ENCODE data around the gene ACMSD.
"Not testable (repeated sequence)": the region's sequence is repeated elsewhere in the genome, so short reads cannot be mapped to it uniquely, and the experiment has no call there.

ACMSD gene

DNA sequence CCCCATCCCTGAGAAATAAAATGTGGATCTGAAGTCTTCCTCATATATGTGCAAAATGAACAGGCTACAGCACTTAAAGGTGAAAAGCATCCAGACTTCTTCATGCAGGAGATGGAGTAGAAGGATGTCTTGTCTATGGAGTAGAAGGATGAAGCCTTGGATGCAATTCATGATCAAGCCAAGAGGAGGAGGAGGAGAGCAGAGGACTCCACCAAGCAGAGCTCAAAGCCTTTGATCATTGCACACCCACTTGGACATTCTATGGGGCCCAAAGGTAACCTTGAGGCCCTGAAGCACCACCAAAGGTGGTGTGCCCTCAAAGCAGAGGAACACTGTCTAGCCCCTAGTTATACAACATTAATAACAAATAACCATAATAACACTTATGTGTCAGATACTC, 17.3 kb downstream of the ACMSD start:
- DNase-seq: no peak

DNA sequence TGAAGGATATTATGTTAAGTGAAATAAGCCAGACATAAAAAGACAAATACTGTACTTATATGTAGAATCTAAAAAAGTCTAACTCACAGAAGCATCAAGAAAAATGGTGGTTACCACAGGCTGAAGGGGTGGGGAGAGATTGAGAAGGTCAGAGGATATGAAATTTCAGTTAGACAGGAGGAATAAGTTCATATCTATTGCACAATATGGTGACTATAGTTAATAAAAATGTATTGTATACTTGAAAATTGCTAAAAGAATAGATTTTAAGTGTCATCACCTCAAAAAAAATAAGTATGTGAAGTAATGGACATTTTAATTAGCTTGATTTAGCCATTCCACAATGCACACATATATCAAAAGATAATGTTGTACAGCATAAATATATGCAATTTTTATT, 19.8 kb downstream of the ACMSD start:
- no peak for DNase-seq

DNA sequence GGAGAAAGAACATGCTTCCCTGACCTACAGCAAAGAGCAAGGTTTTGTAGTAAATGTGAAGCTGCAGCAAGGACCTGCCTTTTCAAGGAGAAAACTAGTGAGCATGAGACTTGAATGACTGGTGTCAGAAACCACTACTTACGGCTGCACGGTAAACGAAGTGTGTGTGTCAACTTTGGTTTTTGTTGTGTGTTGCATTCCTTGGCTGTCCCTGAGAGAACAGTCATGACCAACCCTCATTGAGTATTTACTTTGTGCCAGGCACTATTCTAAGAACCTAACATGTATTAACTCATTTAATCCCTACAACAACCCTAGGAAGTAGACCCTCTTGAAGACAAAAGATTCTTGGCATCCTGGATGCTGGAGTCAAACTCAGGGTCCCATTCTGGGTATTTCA, 22.8 kb downstream of the ACMSD start:
- no peak for DNase-seq

DNA sequence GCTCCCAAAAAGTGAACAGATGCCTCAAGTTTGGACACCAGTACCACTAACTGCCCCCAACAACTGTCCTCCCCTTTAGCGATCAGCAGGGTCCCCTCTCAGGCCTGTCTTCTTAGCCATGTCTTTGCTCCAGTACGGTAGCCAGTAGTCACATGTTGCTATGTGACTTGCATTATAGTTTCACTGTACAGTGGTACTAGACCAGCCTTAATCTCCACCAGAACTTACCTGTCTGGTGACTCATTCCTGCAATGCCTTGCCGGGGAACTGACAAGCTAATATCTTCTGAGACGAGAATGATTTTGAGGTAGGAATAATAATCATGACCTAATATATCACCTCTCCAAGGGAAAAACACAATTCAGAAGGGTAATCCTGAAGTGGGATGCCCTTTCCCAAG, 23.7 kb downstream of the ACMSD start:
- DNase-seq: no peak

DNA sequence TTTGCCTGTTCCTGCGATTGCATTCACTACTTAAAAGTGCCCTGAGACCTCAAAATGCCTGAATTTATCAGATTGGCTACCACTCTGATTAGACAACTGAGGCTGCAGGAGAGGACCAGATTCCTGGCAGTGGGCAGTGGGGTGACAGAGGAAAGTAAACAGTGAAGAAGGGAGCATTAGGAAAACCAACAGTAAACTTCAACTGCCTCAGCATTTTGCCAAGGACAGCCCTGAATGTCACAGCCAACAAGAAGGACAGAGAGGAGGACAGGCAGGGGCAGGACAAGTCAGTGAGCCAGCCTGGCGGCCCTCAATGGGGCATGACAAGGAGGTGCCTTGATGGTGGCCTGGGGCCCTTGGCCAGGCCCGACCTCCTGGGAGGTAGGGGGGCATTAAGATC, 24.3 kb downstream of the ACMSD start:
- DNase-seq: no peak

DNA sequence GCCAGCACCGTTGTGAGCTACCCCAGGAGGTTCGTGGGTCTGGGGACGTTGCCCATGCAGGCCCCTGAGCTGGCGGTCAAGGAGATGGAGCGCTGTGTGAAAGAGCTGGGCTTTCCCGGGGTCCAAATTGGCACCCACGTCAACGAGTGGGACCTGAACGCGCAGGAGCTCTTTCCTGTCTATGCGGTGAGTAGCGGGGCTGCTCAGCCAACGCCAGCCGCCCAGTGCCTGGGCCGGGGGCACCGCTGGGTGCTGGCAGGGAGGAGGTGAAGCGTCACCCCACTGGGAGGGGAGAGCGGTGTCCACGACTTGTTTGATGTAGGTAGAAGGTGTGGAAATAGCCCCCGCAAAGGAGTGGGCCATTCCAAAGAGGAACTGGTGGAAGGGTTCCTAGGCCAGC, 25.0 kb downstream of the ACMSD start:
- DNase-seq: no peak

DNA sequence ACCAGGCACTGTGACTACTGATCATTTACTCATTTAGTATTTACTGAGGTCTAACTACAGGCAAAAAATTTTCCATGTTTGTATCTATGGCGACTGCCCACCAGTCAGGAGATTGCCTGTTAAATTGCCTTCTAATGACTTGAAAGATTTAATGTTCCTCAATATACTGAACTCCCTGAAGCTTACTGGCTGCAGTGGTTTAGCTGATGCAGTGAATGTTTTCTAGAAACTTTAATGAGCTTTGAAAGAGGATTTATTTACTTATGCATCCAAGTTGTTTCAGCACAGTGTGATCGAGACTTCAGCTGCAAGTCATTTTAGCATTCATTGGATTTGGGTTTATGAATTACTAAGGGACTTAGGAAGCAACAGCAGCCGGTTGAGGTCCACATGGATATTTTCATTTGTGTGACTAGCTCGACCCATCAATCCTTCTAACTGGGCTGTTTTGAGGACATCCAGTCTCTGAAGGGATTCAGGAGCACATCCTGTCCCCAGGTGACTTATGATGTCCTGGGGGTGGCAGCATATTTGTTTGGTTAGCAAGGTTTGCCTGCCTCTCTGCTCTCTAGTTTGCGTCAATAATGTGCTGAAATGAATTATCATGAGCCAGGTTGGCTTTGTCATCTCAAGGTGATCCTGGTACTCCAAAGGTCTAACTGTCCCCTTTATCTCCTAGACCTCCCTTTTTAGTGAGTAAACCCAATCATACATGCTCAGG, 26.8 kb downstream of the ACMSD start:
- DNase-seq: no peak

DNA sequence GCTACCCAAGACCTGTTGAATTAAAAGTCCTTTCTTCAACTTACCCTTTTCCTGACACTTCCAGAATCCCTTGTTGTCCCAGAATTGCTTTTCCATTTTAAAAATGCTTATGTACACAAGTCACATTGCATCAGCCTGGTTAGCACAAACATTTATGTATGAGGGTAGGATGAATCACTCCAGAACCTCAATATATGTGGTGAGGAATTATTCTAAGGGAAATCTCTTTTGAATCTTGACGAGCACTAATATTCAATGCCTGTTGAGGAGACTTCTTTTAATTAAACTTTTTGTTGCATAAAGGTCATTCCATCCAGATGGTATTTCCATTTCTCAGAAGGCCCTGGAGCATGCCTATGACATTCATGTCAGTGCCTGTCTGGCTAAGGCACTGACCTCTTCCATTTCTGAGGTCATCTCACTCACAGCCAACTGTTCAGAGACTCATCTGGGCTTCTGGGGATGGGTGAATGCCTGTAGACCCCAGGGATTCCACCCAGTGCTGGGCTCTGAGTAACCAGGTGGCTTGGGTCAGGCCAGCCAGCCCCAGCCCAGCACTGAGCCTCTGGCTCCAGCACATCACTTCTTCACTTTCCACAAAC, 28.2 kb downstream of the ACMSD start:
- DNase-seq: no peak

DNA sequence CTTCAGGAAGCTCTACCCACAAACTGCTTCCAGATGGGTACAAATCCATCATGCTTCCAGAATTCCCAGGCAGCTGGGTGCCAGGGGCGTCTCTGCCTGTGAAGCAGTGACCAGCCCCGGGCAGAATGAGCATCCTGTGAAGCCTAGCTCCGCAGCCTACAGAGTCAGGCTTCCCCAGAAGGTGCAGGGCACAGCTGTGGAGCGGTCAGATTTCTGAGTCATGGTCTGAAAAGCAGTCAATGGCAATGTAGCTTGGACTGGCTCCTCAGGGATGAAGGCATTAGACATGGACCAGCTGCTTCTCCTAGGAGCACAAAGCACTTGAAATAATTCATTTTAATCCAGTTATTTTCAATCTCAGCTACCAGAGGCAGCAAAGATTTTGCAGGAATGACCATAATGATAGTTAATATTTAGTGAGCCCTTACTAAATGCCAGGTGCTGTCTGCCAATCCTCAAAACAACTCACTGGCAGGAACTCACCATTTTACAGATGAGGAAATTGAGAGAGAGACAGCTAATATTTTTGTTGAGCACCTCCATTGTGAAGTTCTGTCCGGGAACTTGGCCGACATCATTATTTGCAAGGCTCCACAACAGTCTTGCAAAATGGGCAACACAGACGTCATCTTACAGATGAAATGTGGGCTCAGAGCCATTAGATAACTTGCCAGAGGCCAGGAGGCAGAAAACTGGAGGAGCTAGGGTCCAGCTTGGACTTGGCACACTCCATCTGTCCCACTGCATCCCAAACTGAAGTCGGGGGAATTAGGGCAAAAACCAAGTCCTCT, 31.7 kb downstream of the ACMSD start:
- no peak for DNase-seq

DNA sequence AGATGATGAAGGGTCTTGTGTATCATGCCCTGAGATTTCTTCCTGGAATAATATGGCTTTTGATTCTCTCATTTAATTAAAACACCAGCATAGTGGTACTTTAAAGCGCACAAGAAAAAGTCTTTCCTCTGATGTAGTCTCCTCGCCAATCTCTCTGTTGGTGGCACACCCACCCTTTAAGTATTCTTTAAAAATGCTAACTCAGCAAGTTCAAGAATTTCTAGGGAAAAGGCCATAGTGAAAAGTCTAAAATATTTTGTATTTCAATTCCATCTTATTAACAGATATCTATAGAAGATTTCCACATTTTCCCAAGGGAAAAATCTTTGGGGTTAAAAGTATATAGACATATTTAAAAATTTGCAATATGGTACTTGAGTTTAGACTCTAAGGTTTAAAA, 34.7 kb downstream of the ACMSD start:
- DNase-seq: no peak

DNA sequence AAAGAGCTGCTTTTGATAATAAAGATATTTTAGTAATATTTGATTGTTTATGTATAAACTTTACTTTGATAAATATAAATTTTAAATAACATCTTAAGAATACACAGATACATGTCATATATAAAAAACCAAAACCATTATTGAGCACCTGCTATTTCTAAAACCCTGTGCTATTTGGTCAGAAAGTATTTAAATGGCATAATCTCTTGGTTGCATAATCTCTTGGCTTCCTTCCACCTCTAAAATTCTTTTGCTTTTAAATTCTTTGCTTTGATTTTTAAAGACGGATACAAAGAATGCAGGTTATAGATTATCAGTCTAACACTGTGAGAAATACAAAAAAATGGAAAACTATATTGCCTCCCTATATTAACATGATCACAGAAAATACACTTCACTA, 36.9 kb downstream of the ACMSD start:
- no peak for DNase-seq

DNA sequence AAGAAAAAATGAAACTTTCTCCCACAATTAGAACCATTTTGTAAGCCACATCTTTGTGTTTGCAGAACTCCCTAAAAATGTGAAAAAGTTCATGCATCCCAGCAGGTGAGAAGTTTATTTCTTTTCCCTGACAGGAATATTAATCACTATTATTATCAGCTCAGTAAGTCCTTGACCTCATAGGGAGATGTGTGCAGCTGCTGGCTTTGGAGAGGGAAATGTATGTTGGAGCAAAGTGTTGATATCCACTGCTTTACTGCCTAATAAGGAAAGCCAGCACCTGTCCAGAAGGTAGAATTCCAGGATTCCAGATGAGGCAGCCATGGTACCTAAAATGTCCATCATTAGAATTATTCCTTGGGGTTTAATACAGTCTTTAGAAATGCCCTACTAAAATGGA, 44.4 kb downstream of the ACMSD start:
- no peak for DNase-seq

DNA sequence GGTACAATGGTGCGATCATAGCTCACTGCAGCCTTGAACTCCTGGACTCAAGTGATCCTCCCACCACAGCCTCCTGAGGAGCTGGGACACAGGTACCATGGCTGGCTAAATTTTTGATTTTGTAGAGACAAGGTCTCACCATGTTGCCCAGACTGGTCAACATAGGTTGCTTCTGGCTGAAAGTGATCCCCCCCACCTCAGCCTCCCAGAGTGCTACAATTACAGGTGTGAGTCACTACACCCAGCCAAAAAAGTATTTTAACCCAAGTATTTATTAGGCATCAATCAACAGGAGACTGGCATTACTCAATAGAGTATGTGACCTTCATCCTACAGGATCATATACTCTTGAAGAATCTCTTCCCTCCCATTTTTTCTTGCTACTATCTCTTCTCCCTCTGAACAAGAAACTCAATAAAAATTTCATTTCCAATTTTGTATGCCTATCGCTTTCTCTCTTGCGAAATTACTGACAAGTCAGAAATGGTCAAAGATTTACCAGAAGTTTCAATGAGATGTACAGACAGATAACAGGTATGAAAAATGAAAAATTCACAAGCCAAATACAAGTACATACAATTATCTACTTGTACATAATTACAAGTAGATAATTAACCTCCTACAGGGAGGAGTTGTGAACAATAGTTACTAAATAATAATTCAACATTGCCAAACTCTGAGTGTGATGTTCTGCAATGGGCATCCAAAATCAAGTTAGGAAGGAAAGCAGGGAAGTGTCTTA, 45.3 kb downstream of the ACMSD start:
- no peak for DNase-seq

DNA sequence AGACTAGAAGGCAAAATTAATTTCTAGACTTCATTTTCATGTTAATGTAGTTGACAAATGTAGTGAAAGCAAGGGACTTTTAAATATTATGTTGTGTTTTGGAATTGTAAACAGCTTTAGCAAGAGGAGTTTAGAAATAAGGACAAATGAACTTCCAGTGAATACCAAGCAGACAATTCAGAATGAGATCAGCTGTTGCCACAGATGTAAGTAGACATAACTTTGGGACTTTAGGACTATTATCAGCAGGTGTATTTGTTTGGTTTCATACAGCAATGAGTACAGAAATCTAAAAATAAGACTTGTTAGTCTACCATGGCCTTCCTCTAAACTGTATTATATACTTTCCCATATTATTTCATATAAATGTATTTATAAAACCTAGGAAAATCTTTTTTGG, 46.0 kb downstream of the ACMSD start:
- no peak for DNase-seq

DNA sequence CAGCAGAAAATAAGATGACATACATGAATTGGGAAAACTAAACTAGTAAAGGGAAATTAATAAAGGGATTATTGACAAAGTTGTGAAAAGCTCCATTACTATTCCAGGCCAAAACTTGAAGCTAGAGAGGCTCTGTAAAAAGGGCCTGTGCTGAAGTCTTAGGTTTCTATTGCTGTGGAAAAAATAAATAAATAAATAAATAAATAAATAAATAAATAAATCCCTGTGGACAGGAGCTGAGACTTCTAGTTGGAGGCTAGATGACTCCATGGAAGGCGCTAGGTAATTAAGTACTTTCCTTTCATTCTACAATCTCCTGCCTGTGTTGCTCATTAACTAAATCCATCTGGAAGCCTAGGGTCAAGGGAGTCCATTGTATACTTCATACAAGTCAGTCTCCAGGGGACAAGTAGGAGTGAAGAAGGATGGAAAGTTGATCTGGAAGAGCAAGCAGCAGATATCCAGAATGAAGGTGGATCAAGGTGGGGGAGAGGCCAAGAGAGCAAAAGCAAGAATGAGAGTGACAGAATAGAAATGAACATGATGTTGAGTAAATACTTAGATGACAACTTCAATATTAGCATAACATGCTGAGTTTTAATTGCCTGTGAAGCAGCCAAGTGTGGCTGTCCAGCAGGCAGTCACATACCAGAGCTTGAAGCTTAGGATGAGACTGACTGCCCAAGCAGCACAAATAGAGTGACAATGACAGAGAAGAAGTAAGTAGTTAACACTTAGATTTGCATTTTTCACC, 54.0 kb downstream of the ACMSD start:
- DNase-seq: no peak

DNA sequence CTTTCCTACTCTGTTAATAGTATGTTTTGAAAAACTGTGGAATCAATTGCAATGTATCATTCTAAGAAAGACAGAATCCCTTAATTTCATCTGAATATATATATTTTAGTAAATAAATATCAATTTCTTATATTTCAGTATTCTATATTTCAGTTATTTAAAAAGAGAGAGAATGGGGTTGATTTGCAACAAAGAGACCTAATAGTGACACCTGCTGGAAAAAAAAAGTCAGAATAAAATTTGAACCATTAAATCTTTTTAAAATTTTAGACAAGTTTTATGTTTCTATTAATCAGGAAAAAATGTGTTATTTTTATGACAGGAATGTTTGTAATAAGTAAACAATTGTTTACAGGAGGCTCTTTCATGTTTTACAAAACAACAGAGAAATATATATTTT, 59.5 kb downstream of the ACMSD start:
- peak in 1 of 2 experiments; percentile 11 for DNase-seq

DNA sequence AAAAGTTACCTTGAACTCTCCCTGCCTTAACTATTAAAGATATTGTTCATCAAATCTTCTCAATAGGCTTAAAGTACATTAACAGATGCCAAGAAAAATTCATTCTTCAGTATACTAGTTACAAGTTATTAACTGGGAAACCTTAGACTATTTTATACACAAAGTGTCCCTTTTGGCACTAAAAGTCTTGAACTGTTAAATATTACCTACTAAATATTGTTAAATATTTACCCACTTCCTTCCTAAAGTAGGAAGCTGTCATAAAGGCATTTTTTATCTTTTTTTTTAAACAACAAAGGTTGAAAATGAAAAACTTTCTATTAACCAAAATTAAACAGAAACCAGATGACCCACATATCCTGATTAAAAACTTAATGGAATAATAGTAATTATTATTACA, 60.8 kb downstream of the ACMSD start:
- DNase-seq: no peak

DNA sequence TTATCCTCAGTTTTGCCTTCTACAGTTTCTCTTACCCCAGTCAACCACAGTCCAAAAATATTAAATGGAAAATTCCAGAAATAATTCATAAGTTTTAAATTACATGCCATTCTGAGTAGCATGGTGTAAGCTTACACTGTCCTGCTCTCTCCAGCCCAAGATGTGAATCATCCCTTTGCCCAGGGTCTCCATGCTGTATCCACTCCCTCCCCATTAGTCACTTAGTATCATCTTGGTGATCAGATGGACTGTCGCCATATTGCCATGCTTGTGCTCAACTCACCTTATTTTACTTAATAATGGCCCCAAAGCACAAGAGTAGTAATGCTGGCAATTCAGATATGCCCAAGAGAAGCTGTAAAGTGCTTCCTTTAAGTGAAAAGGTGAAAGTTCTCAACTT, 61.7 kb downstream of the ACMSD start:
- no peak for DNase-seq

DNA sequence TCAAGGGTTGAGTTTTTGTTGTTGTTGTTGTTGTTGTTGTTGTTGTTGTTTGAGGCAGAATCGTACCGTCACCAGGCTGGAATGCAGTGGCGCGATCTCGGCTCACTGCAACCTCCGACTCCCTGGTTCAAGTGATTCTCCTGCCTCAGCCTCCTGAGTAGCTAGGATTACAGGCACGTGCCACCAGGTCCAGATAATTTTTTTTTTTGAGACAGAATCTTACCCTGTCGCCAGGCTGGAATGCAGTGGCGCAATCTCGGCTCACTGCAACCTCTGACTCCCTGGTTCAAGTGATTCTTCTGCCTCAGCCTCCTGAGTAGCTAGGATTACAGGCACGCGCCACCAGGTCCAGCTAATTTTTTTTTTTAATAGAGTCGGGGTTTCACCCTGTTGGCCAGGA, 65.3 kb downstream of the ACMSD start:
- not testable (repeated sequence) for DNase-seq

DNA sequence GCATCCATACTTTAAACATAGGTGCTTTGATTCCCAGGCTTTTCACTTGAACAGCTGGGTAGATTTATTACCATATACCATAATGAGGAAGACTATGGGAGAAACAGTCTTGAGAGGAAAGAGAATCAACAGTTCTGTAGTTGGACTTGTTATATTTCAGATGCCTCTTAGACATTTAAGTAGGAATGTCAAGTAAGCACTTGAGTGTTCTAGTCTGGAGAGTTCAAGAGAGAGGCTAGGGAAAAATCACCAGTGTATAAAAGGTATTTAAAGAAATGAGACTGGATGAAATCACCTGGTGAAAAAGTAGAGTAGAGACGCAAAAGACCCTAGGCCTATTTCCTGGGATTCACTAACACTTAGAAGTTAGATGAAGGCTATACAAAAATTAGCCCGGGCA, 66.8 kb downstream of the ACMSD start:
- no peak for DNase-seq

DNA sequence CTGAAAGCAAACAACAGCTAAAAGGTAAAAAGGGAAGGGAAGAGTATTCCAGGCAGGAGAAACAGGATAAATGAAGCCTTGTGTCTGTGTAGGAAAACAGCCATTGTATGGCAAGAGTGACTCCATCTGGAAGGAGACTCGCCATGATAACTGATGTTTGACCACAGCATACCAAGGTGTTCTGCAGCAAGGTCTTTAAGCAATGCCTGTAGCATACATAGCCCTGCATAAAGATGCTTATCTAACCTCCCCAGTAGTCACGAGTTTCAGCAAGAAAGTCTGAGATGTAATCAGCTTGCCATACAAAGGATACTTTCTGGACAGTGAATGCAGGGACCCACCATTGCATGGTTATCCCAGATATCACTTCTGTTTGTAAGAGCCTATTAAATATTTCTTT, 68.3 kb downstream of the ACMSD start:
- no peak for DNase-seq

DNA sequence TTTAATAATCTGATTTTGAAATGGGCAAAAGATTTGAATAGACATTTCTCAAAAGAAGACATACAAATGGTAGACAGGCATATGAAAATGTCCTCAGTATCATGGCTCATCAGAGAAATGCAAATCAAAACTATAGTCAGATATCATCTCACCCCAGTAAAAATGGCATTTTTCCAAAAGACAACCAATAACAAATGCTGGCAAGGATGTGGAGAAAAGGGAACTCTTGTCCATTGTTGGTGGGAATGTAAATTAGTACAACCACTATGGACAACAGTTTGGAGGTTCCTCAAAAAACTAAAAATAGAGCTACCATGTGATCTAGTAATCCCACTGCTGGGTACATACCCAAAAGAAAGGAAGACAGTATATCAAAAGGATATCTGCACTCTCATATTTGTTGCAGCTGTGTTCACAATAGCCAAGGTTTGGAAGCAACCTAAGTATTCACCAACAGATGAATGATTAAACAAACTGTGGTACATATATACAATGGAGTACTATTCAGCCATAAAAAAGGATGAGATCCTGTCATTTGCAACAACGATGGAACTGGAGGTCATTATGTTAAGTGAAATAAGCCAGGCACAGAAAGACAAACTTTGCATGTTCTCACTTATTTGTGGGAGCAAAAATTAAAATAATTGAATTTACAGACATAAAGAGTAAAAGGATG, 69.2 kb downstream of the ACMSD start:
- DNase-seq: not testable (repeated sequence)
